A172 (cell line): ENCODE measurements around the gene PRR9. TPM values are rescaled to one million over a fixed set of nuclear protein-coding genes. Genes with fewer than 3 reads are reported as not detected.
"Not testable (repeated sequence)": the region's sequence is repeated elsewhere in the genome, so short reads cannot be mapped to it uniquely, and the experiment has no call there.

Experiments used
- DNase-seq: peaks from one replicate; pipeline ENCODE4 v3.0.0-alpha.2; 2015; ENCODE audit warnings: low spot score
- total RNA-seq: library from RNA; depleted of rRNA; stranded (reverse); fragments of >200 nt; shearing (Covaris generic); gene quantifications from 2 replicates; pipeline ENCODE4 v1.2.3, GENCODE V29; 2014; rRNA removed

PRR9 gene, protein sequence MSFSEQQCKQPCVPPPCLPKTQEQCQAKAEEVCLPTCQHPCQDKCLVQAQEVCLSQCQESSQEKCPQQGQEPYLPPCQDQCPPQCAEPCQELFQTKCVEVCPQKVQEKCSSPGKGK
- total RNA-seq = not detected in 2 replicates

DNA sequence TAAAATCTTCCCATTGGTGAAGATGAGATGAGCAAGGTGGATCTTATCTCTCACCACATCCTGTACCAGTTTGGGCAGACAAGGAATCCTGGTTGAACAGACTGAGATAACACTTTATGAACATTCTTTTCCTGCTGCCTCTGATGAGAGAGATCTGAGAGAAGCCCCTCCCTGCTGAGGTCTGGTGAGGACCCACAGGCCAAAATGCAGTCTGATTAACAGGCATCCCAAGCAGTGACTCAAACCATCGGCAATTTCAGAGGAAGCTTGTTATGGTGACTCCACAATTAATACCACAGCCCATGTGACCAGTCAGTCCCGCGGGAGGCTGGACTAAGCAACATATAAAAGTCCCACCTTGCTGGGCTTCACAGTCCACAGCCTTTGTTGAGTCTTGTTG is at the start of gene PRR9:
TSS of gene PRR9 (plus strand) at position 373 of the 400 bp plus-strand sequence. CDS start 561 bp downstream, outside the sequence.
- peak; percentile 67 for DNase-seq

DNA sequence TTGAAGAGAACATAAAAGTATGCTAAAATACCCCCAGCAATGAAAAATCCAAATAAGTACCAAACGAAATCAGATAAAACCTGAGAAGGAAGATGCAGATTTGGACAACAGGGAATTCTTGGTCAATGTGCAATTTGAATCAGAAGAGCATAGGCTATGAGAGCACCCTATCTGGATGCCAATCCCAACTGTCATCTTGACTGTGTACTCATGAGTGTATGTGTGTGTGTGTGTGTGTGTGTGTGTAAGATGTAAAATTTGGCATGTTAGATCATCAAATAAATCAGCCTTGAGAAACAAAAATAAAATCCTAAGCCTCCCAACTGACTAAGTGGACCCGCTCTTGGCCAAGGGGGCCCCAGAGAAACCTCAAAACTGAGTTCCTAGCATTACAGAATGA is 48.7 kb upstream of the PRR9 start:
- DNase-seq = no peak

DNA sequence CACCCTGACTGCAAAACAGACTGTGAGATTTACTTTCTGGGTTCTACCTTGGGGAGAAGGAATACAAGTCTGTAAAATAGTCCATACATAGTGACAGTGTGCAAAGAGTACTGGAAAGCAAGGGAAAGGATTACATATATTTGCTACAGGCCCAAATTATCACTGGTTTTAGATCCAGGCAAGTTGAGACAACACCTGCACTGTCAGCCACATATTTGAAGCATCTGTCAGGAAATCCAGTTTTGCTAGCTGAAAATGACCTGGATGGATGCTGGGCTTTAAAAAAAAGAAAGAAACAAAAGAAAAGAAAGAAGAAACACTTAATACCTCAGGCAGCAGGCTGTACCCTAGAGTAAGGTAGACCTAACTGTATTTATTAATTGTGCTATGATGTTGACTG is 42.8 kb upstream of the PRR9 start:
- no peak for DNase-seq

DNA sequence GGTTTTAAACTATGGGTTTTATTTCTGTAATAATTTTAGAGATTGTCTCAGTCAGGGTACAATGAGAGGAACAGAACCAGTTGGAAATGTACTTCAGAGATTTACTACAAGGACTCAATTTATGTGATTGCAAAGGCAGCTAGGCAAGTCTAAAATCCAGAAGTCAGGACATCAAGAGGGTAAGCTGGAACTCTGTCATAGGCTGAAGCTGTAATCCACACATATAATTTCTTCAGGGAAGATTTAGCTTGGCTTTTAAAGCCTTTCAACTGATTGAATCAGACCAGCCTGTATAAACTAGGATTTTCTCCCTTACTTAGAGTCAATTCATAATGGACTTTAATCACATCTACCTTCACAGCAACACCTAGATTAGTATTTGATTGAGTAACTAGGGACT is 38.5 kb upstream of the PRR9 start:
- DNase-seq = no peak

DNA sequence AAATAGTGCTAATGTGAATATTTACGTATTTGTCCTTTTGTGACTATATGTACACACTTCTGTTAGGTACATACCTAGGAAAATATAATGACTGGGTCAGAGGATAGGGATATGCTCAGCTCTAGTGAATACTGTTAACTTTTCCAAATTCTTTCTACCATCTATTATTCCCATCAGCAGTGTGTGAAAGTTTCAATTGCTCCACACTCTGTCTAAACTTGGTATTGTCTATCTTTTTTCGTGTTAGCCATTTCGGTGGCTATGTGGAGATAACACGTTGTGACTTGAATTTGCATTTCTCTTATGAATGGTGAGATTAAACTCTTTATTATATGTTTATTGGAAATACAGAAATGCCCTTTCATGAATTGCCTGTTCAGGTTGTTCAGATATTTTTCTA is 36.8 kb upstream of the PRR9 start:
- no peak for DNase-seq

DNA sequence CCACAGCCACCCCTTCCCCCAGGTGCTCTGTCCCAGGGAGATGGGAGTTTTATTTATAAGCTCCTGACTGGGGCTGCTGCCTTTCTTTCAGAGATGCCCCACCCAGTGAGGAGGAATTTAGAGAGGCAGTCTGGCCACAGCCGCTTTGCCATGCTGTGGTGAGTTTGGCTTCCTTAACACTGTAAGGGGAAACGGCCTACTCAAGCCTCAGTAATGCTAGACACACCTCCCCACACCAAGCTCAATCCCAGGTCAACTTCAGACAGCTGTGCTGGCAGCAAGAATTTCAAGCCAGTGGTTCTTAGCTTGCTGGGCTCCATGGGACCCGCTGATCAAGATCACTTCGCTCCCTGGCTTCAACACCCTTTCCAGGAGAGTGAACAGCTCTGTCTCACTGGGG is 29.1 kb upstream of the PRR9 start:
- DNase-seq = not testable (repeated sequence)

DNA sequence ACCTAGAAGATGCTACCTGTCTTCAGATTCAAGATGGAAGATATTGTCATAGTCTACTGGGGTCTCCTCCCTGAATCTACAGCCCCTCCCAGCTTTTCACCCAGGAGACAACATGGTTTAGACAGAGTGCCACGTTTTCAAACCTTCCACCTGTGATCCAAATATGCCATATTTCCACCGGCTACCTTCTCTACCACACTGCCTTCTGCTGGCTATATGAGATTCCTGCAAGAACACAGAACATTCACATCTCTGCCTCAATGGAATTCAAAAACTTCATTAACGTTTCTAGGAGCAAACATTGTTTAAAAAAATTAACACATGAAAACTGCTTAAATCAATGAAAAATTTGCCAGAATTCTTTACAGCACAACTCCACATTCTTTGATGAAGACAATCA is 27.0 kb upstream of the PRR9 start:
- DNase-seq = no peak

DNA sequence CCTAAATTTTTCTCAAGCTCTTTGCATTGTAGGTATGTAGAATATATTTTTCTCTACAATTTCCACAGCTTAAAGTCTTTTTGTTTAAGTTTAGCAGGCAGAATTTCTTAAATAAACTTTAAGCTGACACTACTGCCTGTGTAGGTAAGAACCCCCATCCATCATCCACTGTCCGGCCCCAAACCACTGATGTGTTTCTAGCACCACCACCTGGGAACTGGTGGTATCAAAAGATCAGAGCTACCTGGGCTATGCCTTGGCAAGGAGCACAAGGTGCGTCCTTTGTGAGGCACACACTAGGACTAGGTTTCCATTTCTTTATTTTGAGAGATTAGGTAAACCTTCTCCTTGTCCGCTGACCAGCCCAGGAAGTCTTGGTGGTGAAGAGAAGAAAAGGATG is 24.7 kb upstream of the PRR9 start:
- DNase-seq = no peak

DNA sequence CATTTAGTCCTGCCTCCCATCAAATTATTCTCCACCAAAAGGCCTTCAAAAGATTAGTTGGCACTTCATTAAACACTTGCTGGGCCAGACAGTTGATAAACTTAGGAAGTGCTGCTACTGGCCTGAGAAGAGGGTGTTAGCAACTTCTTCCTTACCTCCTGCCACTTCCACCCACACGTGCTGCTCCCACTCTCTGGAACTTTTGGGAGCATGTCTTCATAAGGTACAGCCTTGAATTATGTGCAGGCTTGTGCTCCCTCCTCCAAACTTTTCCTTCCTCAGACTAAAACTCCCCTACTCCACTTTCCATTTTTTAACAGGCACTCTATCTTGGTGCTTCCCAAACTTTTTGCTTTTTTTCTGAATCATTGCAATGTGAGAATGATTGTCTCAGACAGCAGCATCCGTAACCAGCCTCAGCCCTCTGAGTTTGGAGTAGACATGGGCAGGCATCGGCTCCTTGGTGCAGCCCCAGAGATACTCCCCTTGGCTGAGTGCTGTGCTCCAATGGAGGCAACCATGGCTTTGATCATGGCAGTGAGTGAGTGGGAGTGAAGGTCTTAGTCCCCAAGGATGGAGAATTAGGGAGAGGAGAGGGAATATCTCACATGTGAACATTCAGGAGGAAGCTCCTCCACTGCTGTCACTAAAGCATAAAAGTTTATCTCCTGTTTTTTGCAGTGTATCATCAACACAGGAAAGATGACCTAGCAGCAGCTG is 22.9 kb upstream of the PRR9 start:
- no peak for DNase-seq

DNA sequence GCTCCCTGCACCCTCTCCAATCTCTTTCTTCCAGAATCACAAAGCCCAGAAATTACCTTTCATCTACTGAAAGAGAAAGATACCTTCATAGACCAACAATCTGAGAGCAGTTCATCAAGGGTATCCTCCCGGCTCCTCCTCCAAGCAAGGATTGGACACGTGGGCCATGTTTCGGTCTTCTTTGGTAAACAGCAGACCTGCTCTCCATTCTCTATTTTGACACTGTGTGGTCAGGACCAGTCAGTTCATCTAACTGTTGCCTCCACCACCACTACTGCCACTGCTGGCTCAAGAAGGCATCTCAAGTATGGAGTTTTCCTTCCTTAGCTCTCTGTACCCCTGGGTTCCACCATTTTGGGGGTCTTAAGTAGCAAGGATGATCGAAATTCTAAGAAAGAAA is 22.2 kb upstream of the PRR9 start:
- no peak for DNase-seq

DNA sequence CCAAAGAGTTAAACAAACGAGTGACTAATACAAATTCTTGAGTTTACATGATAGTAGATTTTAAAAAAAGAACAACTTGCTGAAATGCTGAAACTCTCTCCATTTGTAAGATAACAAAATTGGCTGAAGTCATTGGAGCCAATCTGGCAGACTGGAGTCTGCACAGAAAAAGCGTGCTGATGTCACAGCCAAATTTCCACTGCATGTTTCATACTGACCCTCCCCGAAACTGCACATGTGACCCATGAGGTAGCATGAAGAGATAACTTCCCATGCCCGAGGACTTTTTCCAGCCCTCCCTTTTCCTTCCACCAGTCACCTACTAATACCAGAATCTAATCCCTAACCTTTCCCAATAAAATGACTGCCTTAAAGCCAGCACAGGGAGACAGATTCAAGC is 15.4 kb upstream of the PRR9 start:
- DNase-seq = no peak

DNA sequence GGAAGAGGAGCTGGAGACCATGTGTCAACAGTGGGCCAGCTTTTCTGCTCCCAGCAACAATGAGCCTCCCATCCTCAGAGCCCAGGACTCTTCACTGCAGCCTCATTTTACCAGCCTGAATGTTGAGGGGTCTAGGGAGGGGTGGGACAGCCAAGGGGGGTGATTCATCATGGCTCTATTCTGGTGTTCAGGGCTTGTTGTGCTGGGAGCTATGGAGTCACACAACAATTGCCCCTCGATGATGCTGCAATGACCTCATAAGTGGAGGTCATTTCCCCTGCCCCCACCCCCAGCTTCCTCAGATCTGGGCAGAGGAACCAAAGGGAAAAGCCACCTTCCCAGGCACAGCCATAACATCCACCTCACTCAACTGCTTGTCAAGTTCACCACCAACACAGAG is 14.3 kb upstream of the PRR9 start, which contains the start of gene LELP1:
TSS of gene LELP1 (plus strand) at position 301 of the 400 bp plus-strand sequence. CDS start 1,278 bp downstream, outside the sequence.
- no peak for DNase-seq

DNA sequence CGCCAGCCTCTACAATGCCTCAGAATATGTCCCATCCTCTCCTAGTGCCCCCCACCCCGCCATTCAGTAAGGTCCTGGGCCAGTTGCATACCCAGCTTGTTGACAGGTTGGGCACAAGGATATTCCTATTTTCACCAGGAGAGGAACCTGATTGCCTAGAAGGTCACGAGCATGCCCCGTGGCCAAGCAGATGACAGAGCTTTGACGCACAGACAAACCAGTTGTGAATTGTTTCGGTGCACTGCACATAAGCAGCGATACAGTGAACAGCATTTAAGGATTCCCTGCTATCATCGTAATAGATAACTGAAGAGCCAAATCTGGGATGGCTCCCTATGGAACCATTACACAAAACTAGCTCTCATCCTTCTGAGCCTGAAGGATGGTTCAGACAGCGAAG is 10.8 kb upstream of the PRR9 start:
- no peak for DNase-seq

DNA sequence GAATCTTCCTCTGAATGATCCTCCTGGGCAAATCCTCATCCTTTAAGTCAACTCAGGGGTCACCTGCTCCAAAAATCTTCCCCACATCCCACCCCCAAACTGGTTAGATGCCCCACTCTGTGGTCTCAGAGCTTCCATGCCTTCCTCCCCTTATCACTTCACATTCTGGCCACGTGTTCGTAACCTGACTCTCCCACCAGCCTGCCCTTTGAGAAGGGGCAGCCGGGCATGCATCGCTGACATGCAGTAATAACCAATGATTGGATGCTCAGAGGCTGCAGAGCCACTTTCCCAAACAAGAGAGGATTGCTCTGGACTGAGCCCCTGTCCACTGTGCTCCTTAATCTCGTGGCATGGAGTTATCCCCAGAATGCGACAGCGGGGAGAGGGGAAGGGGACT is 7.2 kb upstream of the PRR9 start:
- no peak for DNase-seq

DNA sequence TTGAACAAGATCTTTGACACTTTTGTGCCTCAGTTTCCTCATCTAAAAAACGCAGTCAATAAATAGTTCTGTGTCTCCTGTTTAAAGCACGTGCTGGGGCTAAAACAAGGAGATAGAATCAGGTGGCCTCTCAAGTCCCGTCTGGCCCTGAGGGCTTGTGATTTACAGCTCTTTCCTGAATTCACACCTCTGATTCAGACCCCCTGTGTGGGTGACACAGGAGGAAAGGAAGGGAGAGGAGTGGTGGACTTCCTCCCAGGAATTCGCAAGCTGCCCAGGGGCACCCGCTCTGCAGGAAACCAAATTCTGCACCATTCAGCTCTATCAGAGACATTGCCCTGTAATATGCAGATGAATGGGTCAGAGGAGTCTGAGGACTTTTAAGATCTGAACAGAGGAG is 5.2 kb upstream of the PRR9 start:
- DNase-seq = no peak

DNA sequence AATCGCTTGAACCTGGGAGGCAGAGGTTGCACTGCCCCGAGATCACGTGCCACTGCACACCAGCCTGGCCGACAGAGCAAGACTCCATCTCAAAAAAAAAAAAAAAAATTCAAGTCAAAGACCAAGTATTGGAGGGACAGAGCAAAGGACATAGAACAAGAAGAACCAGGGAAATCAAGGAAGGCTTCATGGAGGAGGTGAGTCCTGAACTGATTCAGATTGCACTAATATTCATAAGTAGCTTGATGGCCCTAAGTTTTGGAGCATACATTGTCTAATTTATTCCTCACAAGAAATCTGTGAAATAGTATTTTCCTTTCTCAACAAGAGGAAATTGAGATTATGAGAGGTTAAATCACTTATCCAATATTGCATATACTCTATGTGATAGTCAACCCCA is 3.9 kb upstream of the PRR9 start:
- DNase-seq = no peak

DNA sequence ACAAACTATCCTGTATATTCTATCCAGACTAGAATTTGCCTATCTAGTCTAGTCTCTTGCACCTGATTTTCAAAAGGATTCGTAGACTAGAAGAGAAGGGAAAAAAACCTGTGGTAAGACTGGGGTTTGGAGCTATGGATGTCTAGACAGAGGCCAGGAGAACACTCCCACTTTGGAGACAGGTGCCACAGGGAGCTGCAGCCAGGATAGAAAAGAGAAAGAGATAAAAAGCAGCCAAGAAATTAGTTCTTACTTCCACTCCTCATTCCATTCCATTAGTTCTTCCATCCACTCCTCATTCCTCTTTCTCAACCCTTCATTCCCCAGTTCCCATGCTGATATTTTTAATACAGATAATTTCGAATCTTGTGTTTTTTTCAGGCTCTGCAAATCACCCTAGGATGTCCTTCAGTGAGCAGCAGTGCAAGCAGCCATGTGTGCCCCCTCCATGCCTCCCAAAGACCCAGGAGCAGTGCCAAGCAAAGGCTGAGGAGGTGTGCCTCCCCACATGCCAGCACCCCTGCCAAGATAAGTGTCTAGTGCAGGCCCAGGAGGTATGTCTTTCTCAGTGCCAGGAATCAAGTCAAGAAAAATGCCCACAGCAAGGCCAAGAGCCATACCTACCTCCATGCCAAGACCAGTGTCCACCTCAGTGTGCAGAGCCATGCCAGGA is 496 bp downstream of the PRR9 start:
- no peak for DNase-seq

DNA sequence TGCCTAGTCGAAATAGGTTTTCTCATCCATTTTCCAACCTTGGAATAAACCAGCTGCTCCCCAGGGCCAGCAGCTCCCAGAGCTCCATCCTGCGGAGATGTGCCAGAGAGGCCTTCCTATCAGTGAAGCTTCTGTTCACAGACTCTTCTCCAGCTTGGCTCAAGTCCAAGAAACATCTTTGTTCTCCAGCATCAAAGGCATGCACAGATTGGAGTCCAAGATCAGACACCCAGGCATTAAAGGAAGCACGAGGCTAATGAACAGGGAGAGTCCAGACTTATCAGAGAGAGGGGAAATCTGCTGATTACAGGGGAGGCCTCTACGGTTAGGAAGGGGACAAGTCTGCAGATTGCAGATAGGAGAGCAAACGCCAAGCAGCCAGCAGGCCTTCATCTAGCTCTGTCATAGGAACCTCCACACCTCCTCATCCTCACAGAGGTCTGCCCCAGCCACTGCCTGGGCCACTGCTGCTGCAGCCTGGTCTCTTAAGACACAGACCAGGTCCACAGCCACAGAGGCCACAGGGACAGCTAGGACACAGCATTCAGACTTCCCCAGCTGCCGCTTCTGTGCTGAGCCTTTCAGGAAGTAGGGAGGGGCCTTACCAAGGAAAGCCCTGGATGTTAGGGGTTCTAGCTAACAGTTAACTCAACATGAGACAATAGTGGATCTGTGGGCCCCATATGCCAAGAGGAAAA is 3.4 kb downstream of the PRR9 start:
- DNase-seq = no peak

DNA sequence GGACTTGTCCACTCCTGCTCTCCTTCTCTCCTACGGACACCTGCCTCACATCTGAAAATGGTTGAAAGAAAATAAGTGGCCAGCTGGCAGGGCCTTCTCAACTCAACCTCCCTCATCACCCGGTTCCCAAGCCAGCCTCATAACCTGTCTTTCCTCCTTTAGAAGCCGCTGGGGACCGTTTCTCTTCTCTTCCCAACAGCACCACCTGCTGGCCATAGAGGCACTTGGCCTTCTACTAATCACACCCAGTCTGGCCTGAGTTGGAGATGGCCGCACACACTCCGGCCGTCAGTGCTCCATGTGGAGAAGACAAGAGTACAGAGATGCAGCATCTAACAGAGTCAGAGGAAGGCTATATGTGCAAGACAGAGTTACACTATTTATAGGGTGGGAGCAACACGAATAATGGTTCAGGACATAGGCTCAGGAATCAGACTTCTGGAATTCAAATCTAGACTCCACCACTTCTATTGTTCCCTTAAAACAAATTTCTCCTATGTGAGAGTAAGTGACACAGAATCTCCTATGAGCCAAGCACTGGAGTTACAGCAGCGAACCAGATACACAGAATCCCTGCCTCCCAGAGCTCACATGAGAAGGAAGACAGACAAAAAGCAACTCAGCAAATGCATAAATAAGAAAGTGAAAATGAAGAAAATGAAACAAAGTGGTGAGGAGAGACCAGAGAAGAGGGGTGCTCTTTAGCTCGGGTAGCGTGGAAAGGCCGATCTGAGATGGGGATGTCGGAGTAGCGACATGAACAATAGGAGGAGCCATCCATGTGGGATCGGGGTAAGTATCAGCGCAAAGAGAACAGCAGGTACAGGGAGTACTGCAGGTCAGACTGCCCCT is 5.9 kb downstream of the PRR9 start:
- DNase-seq = peak; percentile 71

DNA sequence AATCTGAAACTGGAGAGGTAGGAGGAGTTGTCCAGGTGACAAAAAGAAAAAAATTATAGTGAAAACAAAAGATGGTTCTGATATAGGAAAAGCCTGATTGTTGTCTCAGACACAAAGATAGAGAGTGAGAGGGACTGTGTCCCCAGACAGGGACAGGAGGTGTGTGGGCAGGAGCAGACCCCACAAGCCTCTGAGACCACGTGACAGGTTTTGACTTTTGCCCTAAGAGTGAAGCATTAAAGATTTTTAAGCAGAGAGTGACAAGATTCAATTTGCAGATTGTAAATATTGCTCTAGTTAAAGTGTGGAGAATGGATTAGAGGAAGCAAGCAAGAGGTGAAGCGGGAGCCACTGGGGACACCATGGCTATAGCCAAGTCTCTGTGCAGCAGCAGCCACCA is 10.4 kb downstream of the PRR9 start:
- no peak for DNase-seq

DNA sequence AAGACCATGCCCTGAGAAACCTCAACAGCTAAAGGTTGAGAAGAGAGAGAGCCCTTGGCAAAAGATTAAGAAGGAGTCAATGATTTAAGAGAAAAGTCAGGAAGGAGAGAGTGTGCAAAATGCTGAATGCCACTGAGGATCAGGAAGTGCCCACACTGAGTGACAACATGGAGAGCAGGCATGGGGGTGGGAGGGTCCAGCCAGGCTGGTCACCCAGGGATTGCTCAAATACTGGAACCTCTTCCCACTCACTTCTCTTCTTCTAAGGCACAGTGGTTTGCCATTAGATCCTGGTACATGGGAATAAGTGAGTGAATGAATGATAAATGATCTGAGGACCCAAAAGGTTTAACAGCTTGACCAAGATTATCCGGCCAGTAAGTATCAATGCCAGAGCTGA is 11.1 kb downstream of the PRR9 start:
- DNase-seq = no peak
